H1 (cell line): Measurements from ENCODE around the gene CAVIN2. TPM values are rescaled to one million over a fixed set of nuclear protein-coding genes. Genes with fewer than 3 reads are reported as not detected.

Source experiments
- CTCF ChIA-PET: fragments of 300-600 bp; sonication (Branson Sonifier 250); formaldehyde crosslinking; loops from one replicate; lab custom pipeline; 2021; ENCODE audit not compliant: partially characterized antibody; lab: Charles Lee
- POLR2A ChIA-PET: fragments of 300-600 bp; sonication (Branson Sonifier 250); formaldehyde crosslinking; loops from one replicate; lab custom pipeline; 2021; ENCODE audit warnings: inconsistent platforms; ENCODE audit not compliant: partially characterized antibody; lab: Charles Lee
- DNase-seq, 2 experiments: peaks; one replicate each; pipeline versions ENCODE4 v3.0.0 to v3.0.0-alpha.2; 2010 to 2022; ENCODE audit warnings: low spot score in 2 of 2, low read depth in 1 of 2, mixed read lengths in 1 of 2
- FAIRE-seq: peaks from 2 replicates; lab custom pipeline; 2011; peaks lifted over from hg19 to GRCh38; lab: Jason Lieb, UNC
- H2AFZ ChIP-seq: 2 replicates; pipeline ENCODE4 v1.8.1; 2012; ENCODE audit warnings: low read length, inconsistent platforms
- H2AK5ac ChIP-seq: 2 replicates; pipeline ENCODE4 v1.6.1; 2013; ENCODE audit warnings: low read depth, low read length
- H2BK120ac ChIP-seq: replicated peaks from 2 replicates; pipeline ENCODE3; 2013; ENCODE audit warnings: low read depth, low read length, inconsistent platforms
- H2BK12ac ChIP-seq: 2 replicates; pipeline ENCODE4 v1.6.1; 2013; ENCODE audit warnings: low read depth, low read length
- H2BK15ac ChIP-seq: 2 replicates; pipeline ENCODE4 v1.6.1; 2013; ENCODE audit warnings: low read length
- H2BK20ac ChIP-seq: 2 replicates; pipeline ENCODE4 v1.6.1; 2013; ENCODE audit warnings: low read length
- H2BK5ac ChIP-seq: 2 replicates; pipeline ENCODE4 v1.6.1; 2013; ENCODE audit warnings: low read depth, low read length
- H3K14ac ChIP-seq: 2 replicates; pipeline ENCODE4 v1.6.1; 2013; ENCODE audit warnings: inconsistent platforms; ENCODE audit not compliant: insufficient read length
- H3K18ac ChIP-seq: 2 replicates; pipeline ENCODE4 v1.6.1; 2013; ENCODE audit warnings: low read length; ENCODE audit errors: extremely low read depth
- H3K23ac ChIP-seq: 2 replicates; pipeline ENCODE4 v1.6.1; 2013; ENCODE audit warnings: inconsistent platforms; ENCODE audit not compliant: insufficient read length
- H3K23me2 ChIP-seq: 2 replicates; pipeline ENCODE4 v1.6.1; 2013; ENCODE audit warnings: low read depth, low read length
- H3K27ac ChIP-seq: 2 replicates; pipeline ENCODE4 v1.6.1; 2011; ENCODE audit warnings: low read depth, low read length, inconsistent platforms
- H3K27me3 ChIP-seq, 4 experiments: replicated peaks in 1 of 4; 1 replicate in 1 of 4; 2 replicates in 3 of 4; pipeline versions ENCODE4 v1.6.1 to v1.8.1; 2011 to 2013; ENCODE audit warnings: low read length in 3 of 4, mild to moderate bottlenecking in 3 of 4, inconsistent platforms in 2 of 4, mixed read lengths in 2 of 4, moderate library complexity in 1 of 4; ENCODE audit not compliant: control insufficient read depth in 3 of 4, insufficient read depth in 3 of 4; ENCODE audit errors: extremely low read depth in 1 of 4
- H3K36me3 ChIP-seq, 4 experiments: 2 replicates each; pipeline versions ENCODE4 v1.6.1 to v1.8.1; 2011 to 2013; ENCODE audit warnings: mild to moderate bottlenecking in 4 of 4, low read length in 3 of 4, moderate library complexity in 2 of 4, control low read depth in 1 of 4, inconsistent platforms in 1 of 4; ENCODE audit not compliant: insufficient read depth in 4 of 4, control insufficient read depth in 2 of 4
- H3K4ac ChIP-seq: replicated peaks from 2 replicates; pipeline ENCODE3; 2013; ENCODE audit warnings: low read length, low read depth, mixed read lengths, inconsistent platforms; ENCODE audit not compliant: insufficient read length
- H3K4me1 ChIP-seq, 4 experiments: replicated peaks in 1 of 4; 1 replicate in 1 of 4; 2 replicates in 3 of 4; pipeline versions ENCODE4 v1.6.1 to v1.8.1; 2011 to 2013; ENCODE audit warnings: low read length in 3 of 4, inconsistent platforms in 2 of 4, mixed read lengths in 1 of 4; ENCODE audit not compliant: insufficient read depth in 4 of 4, control insufficient read depth in 3 of 4
- H3K4me2 ChIP-seq, 2 experiments: 2 replicates each; pipeline versions ENCODE4 v1.6.1 to v1.8.1; 2011 to 2013; ENCODE audit warnings: low read depth in 2 of 2, low read length in 2 of 2, control low read depth in 1 of 2, inconsistent platforms in 1 of 2, mild to moderate bottlenecking in 1 of 2; ENCODE audit not compliant: insufficient read depth in 1 of 2
- H3K4me3 ChIP-seq, 4 experiments: fragments of 200-600, 300-600 bp in 1 of 4; sonication (generic), shearing (Covaris generic), sonication (Bioruptor Twin) in 1 of 4; 2 replicates each; pipeline versions ENCODE4 v1.5.1 to v1.8.1; 2011 to 2016; ENCODE audit warnings: low read length in 4 of 4, low read depth in 3 of 4, control low read depth in 2 of 4, inconsistent platforms in 2 of 4, mild to moderate bottlenecking in 2 of 4, mixed read lengths in 1 of 4, moderate library complexity in 1 of 4; ENCODE audit not compliant: insufficient read depth in 2 of 4; ENCODE audit errors: extremely low read depth in 1 of 4
- H3K56ac ChIP-seq: replicated peaks from 2 replicates; pipeline ENCODE3; 2013; ENCODE audit warnings: low read depth, mild to moderate bottlenecking, mixed read lengths, low read length, inconsistent platforms; ENCODE audit not compliant: insufficient read length
- H3K79me1 ChIP-seq: 2 replicates; pipeline ENCODE4 v1.6.1; 2013; ENCODE audit warnings: low read depth, low read length, control low read depth
- H3K79me2 ChIP-seq, 2 experiments: 2 replicates each; pipeline versions ENCODE4 v1.6.1 to v1.8.1; 2012 to 2013; ENCODE audit warnings: low read length in 2 of 2, mild to moderate bottlenecking in 2 of 2, inconsistent platforms in 1 of 2; ENCODE audit not compliant: insufficient read depth in 2 of 2, control insufficient read depth in 1 of 2
- H3K9ac ChIP-seq, 4 experiments: replicated peaks in 1 of 4; 1 replicate in 1 of 4; 2 replicates in 3 of 4; pipeline versions ENCODE4 v1.6.1 to v1.8.1; 2011 to 2013; ENCODE audit warnings: low read depth in 3 of 4, low read length in 3 of 4, control low read depth in 2 of 4, mild to moderate bottlenecking in 2 of 4, moderate library complexity in 2 of 4, inconsistent platforms in 1 of 4; ENCODE audit errors: extremely low read depth in 1 of 4
- H3K9me3 ChIP-seq, 2 experiments: 2 replicates each; pipeline versions ENCODE4 v1.6.1 to v1.8.1; 2012 to 2013; ENCODE audit warnings: mild to moderate bottlenecking in 2 of 2, moderate library complexity in 2 of 2, control low read depth in 1 of 2, inconsistent platforms in 1 of 2, low read depth in 1 of 2, low read length in 1 of 2, mixed read lengths in 1 of 2; ENCODE audit not compliant: insufficient read depth in 2 of 2
- H4K20me1 ChIP-seq, 2 experiments: replicated peaks in 1 of 2; 2 replicates each; pipeline versions ENCODE3 to v1.8.1; 2011 to 2013; ENCODE audit warnings: inconsistent platforms in 2 of 2, low read length in 2 of 2, mild to moderate bottlenecking in 1 of 2; ENCODE audit not compliant: insufficient read depth in 2 of 2, control insufficient read depth in 1 of 2
- H4K5ac ChIP-seq: 2 replicates; pipeline ENCODE4 v1.6.1; 2013; ENCODE audit warnings: low read length, low read depth, mixed read lengths, inconsistent platforms; ENCODE audit not compliant: insufficient read length
- H4K8ac ChIP-seq: 2 replicates; pipeline ENCODE4 v1.8.0; 2013; ENCODE audit warnings: mild to moderate bottlenecking, moderate library complexity, low read length, inconsistent platforms; ENCODE audit not compliant: insufficient read depth; ENCODE audit errors: extremely low read depth
- H4K91ac ChIP-seq: replicated peaks from 2 replicates; pipeline ENCODE3; 2013; ENCODE audit warnings: low read length, mixed read lengths, inconsistent platforms; ENCODE audit not compliant: insufficient read length
- HDAC6 ChIP-seq: IDR thresholded peaks from one replicate; pipeline ENCODE4 v1.7.1; 2012; ENCODE audit warnings: low read depth, mild to moderate bottlenecking, inconsistent platforms, low read length, moderate library complexity
- SIRT6 ChIP-seq: IDR thresholded peaks from one replicate; pipeline ENCODE4 v1.7.1; 2012; ENCODE audit warnings: low read length, inconsistent platforms
- SP4 ChIP-seq: IDR thresholded peaks from 2 replicates; pipeline ENCODE4 v1.6.1; 2012; ENCODE audit warnings: low read length, inconsistent platforms
- WGBS, 2 experiments: shearing (Covaris generic) in 1 of 2; methylation state at CpG; one replicate each; pipeline versions ENCODE4 v1.1.6 to v1.1.7; 2013 to 2015; ENCODE audit warnings: low lambda C conversion rate in 2 of 2, mixed read lengths in 2 of 2, inconsistent platforms in 1 of 2, low coverage in 1 of 2, missing lambda C conversion rate in 1 of 2; ENCODE audit not compliant: insufficient replicate concordance in 2 of 2, insufficient coverage in 1 of 2, insufficient read length in 1 of 2; ENCODE audit errors: extremely low coverage in 1 of 2, missing lambda C conversion rate in 1 of 2; 5-methylcytosine and 5-hydroxymethylcytosine counted together
- polyA plus RNA-seq, 7 experiments: library from polyadenylated mRNA; depleted of rRNA in 3 of 7; stranded (reverse) in 5 of 7; unstranded in 2 of 7; fragments of >200 nt in 5 of 7; fragments of 200-250 nt in 2 of 7; gene quantifications; 1 replicate in 5 of 7; 2 replicates in 1 of 7; 4 replicates in 1 of 7; pipeline versions ENCODE4 v1.2.1 to v1.2.3, GENCODE V29; 2011 to 2013; ENCODE audit warnings: missing spikeins in 2 of 7, mixed read lengths in 2 of 7
- total RNA-seq: library from RNA; stranded (reverse); fragmentation: NEBNext Ultra II Directional; extraction: Animal tissue kit (Norgen Biotek cat#: 25700); gene quantifications from 2 replicates; pipeline ENCODE4 v1.2.1, GENCODE V29; 2021

Gene CAVIN2
- total and polyA plus RNA-seq, 2 of the 8 experiments (the other 6 are each of a cell fraction or from before 2014, with no cell fraction given): 0.03 TPM; not detected in 1

DNA sequence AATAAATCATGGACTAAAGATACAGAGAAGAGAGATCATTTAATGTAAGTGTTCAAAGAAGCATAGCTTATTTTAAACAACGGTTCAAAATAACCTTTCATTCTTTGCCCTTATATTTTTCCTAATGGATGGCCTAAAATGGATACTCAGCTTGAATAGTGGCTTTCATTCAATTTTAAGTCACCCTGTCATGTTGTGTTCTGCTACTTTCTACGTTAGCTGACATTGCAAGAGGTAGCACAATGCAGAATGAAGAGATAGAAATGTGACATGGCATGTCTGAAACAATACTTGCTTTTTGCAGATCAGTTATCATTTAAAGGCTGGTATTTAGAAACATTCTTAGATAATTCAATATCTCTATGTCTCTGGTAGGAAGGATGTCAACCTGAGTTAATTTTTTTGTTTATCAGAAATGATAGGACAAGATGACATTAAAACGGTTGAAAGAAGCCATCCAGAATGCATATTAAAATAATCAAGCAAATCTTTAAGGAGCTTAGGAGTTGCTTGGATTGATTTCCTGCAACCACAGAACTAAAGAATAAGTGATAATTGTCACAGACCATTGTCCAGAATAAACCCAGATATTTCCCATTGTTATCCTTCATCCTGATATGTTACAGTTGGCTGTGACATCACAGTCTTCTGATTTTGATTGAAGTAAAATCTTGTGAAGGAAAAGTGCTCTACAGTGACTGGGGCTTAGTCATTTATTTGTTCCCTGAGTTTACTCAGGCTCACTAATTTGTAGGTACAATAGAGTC lies 41.7 kb upstream of the CAVIN2 start:
- Histone ChIP-seq H2AK5ac (no peak overlapping the region), H3K23ac (no peak overlapping the region), H2BK20ac (no peak overlapping the region), H2BK5ac (no peak overlapping the region), H4K91ac (no peak overlapping the region), H3K9me3 (no peaks in the 10 kb centered on the region; a peak in 1 of 4 replicates), H3K36me3 (no peaks in the 10 kb centered on the region), H3K4me1 (no peaks in the 10 kb centered on the region; a peak in 1 of 7 replicates), H3K4me3 (no peak overlapping the region), H3K79me1 (no peaks in the 10 kb centered on the region), H3K23me2 (no peaks in the 10 kb centered on the region), H3K18ac (no peak overlapping the region), H3K4ac (no peak overlapping the region), H3K56ac (no peak overlapping the region), H4K20me1 (no peaks in the 10 kb centered on the region), H3K27ac (no peak overlapping the region), H3K14ac (no peak overlapping the region), H2BK120ac (no peak overlapping the region), H3K79me2 (no peaks in the 10 kb centered on the region), H2BK15ac (no peak overlapping the region), H2BK12ac (no peak overlapping the region), H2AFZ (no peak overlapping the region), H4K5ac (no peak overlapping the region)
- CTCF ChIA-PET: interaction anchor here (0.6 to 2.1 kb wide), 8 partner anchors 9 to 801 kb away, joined by 3 to 9 read pairs (median 3); no protein-coding TSS in a partner anchor
- POLR2A ChIA-PET: no interaction called here
- DNase-seq: no peak
- whole genome bisulfite sequencing, 2 experiments: 83% methylated on average over 3 of the region's 3 CpGs; no CpG with 5 or more reads in 1 of the 2 experiments
- no peak for TF ChIP-seq SIRT6
- no peak for TF ChIP-seq SP4
- no peak for TF ChIP-seq HDAC6
- TF ChIP-seq, all 59 proteins: peak for 0
- Histone ChIP-seq H3K4me2 (no peak overlapping the region), H3K9ac (no peak overlapping the region), H4K8ac (no peak overlapping the region), H3K27me3 (no peaks in the 10 kb centered on the region)
- FAIRE-seq: no peak
